ENCODE measurements around the gene CTNNA3. TPM values are rescaled to one million over a fixed set of nuclear protein-coding genes. Genes with fewer than 3 reads are reported as not detected.

The CTNNA3 gene
- total and polyA plus RNA-seq, 2 of the 4 experiments (the other 2 are of a cell fraction): 0.19 to 0.90 TPM

GRCh38 chr10:67086327-67087134 lies 609.5 kb downstream of the CTNNA3 start:
- Histone ChIP-seq H3K27ac (ENCODE audit: insufficient read depth, low read length) (no peak overlapping the region), H3K14ac (replicated peaks; ENCODE audit: low read depth, low read length) (no peak overlapping the region), H3K36me3 (ENCODE audit: control insufficient read depth, insufficient read depth, low read length) (no peaks in the 10 kb centered on the region), H2BK15ac (ENCODE audit: low read depth, low read length) (no peak overlapping the region), H3K4me3 (ENCODE audit: insufficient read depth, low read depth, low read length) (no peak overlapping the region), H3K9me1 (ENCODE audit: insufficient read depth, low read length) (no peaks in the 10 kb centered on the region), H3K79me1 (ENCODE audit: low read depth in 1 of 2, low read length in 2 of 2) (no peaks in the 10 kb centered on the region), H2AK9ac (replicated peaks; ENCODE audit: low read depth, low read length, poor library complexity) (no peak overlapping the region), H3K4me1 (ENCODE audit: control insufficient read depth, insufficient read depth, low read length) (no peaks in the 10 kb centered on the region), H4K5ac (ENCODE audit: low read depth, low read length) (no peak overlapping the region), H3K9me3 (ENCODE audit: control insufficient read depth, insufficient read depth, low read length) (no peaks in the 10 kb centered on the region), H3K9ac (ENCODE audit: low read depth, low read length) (no peak overlapping the region), H3K56ac (ENCODE audit: extremely low read depth, insufficient read depth, low read length) (no peak overlapping the region), H3K4ac (ENCODE audit: low read depth, low read length) (no peak overlapping the region), H3K4me2 (ENCODE audit: low read depth, low read length) (no peak overlapping the region), H2AK5ac (ENCODE audit: low read depth, low read length) (no peak overlapping the region), H2BK5ac (ENCODE audit: low read depth, low read length, poor library complexity, severe bottlenecking) (no peak overlapping the region), H2AFZ (replicated peaks; ENCODE audit: low read length, poor library complexity) (no peak overlapping the region), H3K27me3 (ENCODE audit: control insufficient read depth, insufficient read depth, low read length) (no peaks in the 10 kb centered on the region), H2BK20ac (ENCODE audit: low read depth, low read length) (no peak overlapping the region), H3K23ac (ENCODE audit: low read depth, low read length) (no peak overlapping the region), H4K8ac (ENCODE audit: low read depth in 2 of 2, low read length in 2 of 2) (no peak overlapping the region), H4K20me1 (ENCODE audit: insufficient read depth, low read length) (no peaks in the 10 kb centered on the region), H4K91ac (ENCODE audit: insufficient read depth, low read depth, low read length) (no peak overlapping the region), H2BK120ac (ENCODE audit: low read depth, low read length) (no peak overlapping the region), H3K18ac (ENCODE audit: low read depth, low read length) (no peak overlapping the region)
- ChIA-PET POLR2A (ENCODE audit: unreplicated experiment) (no interaction called here), CTCF (no interaction called here)
- no peak for DNase-seq
- in situ Hi-C loops (cut with MboI; ENCODE audit: low sequenced_read_pairs): no loop called here
- intact Hi-C loops (cut with micrococcal nuclease): no loop called here
- no peak for TF ChIP-seq MAFK (IDR thresholded peaks at IDR 0.05; ENCODE audit: low read depth, low read length)
- TF ChIP-seq POLR2A (IDR thresholded peaks at IDR 0.05; ENCODE audit: low read depth, low read length): no peak
- no peak for TF ChIP-seq RAD21 (IDR thresholded peaks at IDR 0.05; ENCODE audit: low read length)
- TF ChIP-seq MXI1 (IDR thresholded peaks at IDR 0.05; ENCODE audit: borderline replicate concordance, low read depth, low read length): no peak
- TF ChIP-seq RCOR1 (IDR thresholded peaks at IDR 0.05; ENCODE audit: insufficient replicate concordance, low read length): no peak
- TF ChIP-seq ELK1 (IDR thresholded peaks at IDR 0.05; ENCODE audit: borderline replicate concordance, low read depth, low read length): no peak
- no peak for TF ChIP-seq MAZ (IDR thresholded peaks at IDR 0.05; ENCODE audit: borderline replicate concordance, low read depth, low read length)
- no peak for TF ChIP-seq SMC3 (IDR thresholded peaks at IDR 0.05; ENCODE audit: low read depth, low read length)
- no peak for TF ChIP-seq CTCF (conservative IDR thresholded peaks at IDR 0.05; ENCODE audit: low read depth, low read length)
- TF ChIP-seq FOS (IDR thresholded peaks at IDR 0.05; ENCODE audit: low read depth, low read length): no peak
- WGBS, 2 experiments (ENCODE audit: extremely low coverage in 2 of 2, insufficient read length in 1 of 2): no CpG with 5 or more reads among the region's 2 CpGs
- no peak for ATAC-seq (ENCODE audit: low read depth)
- dilution Hi-C loops (cut with HindIII; ENCODE audit: low sequenced_read_pairs, unreplicated experiment): no loop called here
- BruUV-seq (replicated peaks): no TSS peak
